Nephron (organoid): ENCODE results near the gene IBTK.

Experiments
- H3K27ac Mint-ChIP-seq, 3 experiments: 2 replicates each; pipeline ENCODE4 v1.8.0; 2020; ENCODE audit warnings: mixed read lengths in 3 of 3, mild to moderate bottlenecking in 2 of 3, moderate library complexity in 1 of 3
- H3K27me3 Mint-ChIP-seq: 2 replicates; pipeline ENCODE4 v1.8.0; 2021; ENCODE audit warnings: low read depth, mild to moderate bottlenecking, moderate library complexity, mixed read lengths
- H3K36me3 Mint-ChIP-seq: 2 replicates; pipeline ENCODE4 v1.8.0; 2020; ENCODE audit warnings: low read depth, mixed read lengths
- H3K4me1 Mint-ChIP-seq: 2 replicates; pipeline ENCODE4 v1.8.0; 2020; ENCODE audit warnings: mixed read lengths
- H3K4me3 Mint-ChIP-seq, 3 experiments: 2 replicates each; pipeline ENCODE4 v1.8.0; 2020; ENCODE audit warnings: mild to moderate bottlenecking in 3 of 3, mixed read lengths in 3 of 3, moderate library complexity in 2 of 3
- H3K9me3 Mint-ChIP-seq: 2 replicates; pipeline ENCODE4 v1.8.0; 2020; ENCODE audit warnings: mixed read lengths
- CTCF ChIP-seq, 3 experiments: fragments of 200-600 bp; sonication (generic); IDR thresholded peaks; one replicate each; pipeline ENCODE4 v1.5.0; 2021; ENCODE audit warnings: antibody characterized with exemption in 3 of 3; ENCODE audit not compliant: unreplicated experiment in 3 of 3

The IBTK gene

GRCh38 chr6:82196161-82196560 lies 51.4 kb downstream of the IBTK start:
- Mint-ChIP-seq H3K4me1 (no peaks in the 10 kb centered on the region), H3K9me3 (no peaks in the 10 kb centered on the region), H3K27me3 (no peaks in the 10 kb centered on the region), H3K4me3 (no peak overlapping the region), H3K27ac (no peak overlapping the region), H3K36me3 (peaks cover 52% of the 10 kb centered on the region)
- TF ChIP-seq CTCF (IDR thresholded peaks at IDR 0.05; ENCODE audit: unreplicated experiment in 3 of 3), result no peak

- TF ChIP-seq CTCF (IDR thresholded peaks at IDR 0.05; ENCODE audit: unreplicated experiment in 3 of 3), result no peak
- peaks cover 54% of the 10 kb centered on the region for H3K36me3 Mint-ChIP-seq
- H3K27ac Mint-ChIP-seq, result no peak overlapping the region
- H3K27me3 Mint-ChIP-seq, result no peaks in the 10 kb centered on the region
- H3K9me3 Mint-ChIP-seq, result no peaks in the 10 kb centered on the region
- no peak overlapping the region for H3K4me3 Mint-ChIP-seq
- H3K4me1 Mint-ChIP-seq, result no peaks in the 10 kb centered on the region
Measured at GRCh38 chr6:82195619-82196018, 51.9 kb downstream of the IBTK start.

DNA sequence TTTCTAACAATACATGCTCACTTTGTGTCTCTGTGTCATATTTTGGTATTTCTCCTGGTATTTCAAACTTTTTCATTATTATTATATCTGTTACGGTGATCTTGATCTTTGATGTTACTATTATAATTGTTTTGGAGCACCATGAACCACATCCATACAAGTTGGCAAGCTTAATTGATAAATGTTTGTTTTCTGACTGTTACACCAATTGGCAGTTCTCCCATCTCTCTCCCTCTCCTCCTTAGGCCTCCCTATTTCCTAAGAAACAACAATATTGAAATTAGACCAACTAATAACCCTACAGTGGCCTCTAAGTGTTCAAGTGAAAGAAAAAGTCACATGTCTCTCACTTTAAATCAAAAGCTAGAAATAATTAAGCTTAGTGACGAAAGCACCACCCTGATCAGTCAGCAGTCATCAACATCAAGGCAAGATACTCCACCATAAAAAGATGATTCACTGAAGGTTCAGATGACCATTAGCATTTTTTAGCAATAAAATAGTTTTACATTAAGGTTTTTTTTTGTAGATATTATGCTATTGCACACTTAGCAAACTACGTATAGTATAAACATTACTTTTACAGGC lies 61.5 kb downstream of the IBTK start:
- no peak overlapping the region for H3K27ac Mint-ChIP-seq
- H3K9me3 Mint-ChIP-seq, result no peaks in the 10 kb centered on the region
- no peak overlapping the region for H3K4me3 Mint-ChIP-seq
- no peaks in the 10 kb centered on the region for H3K27me3 Mint-ChIP-seq
- TF ChIP-seq CTCF (IDR thresholded peaks at IDR 0.05; ENCODE audit: unreplicated experiment in 3 of 3), result no peak
- peaks cover 66% of the 10 kb centered on the region for H3K36me3 Mint-ChIP-seq
- no peaks in the 10 kb centered on the region for H3K4me1 Mint-ChIP-seq

- Mint-ChIP-seq H3K27me3 (no peaks in the 10 kb centered on the region), H3K4me1 (peaks cover 1% of the 10 kb centered on the region), H3K4me3 (no peak overlapping the region), H3K36me3 (peaks cover 59% of the 10 kb centered on the region), H3K9me3 (no peaks in the 10 kb centered on the region), H3K27ac (no peak overlapping the region)
- TF ChIP-seq CTCF (IDR thresholded peaks at IDR 0.05; ENCODE audit: unreplicated experiment in 3 of 3), result no peak
Measured at GRCh38 chr6:82183642-82184282, 63.8 kb downstream of the IBTK start.

- no peak for TF ChIP-seq CTCF (IDR thresholded peaks at IDR 0.05; ENCODE audit: unreplicated experiment in 3 of 3)
- Mint-ChIP-seq H3K9me3 (no peaks in the 10 kb centered on the region), H3K4me3 (no peak overlapping the region), H3K4me1 (peaks cover 5% of the 10 kb centered on the region), H3K27ac (no peak overlapping the region), H3K27me3 (no peaks in the 10 kb centered on the region), H3K36me3 (peaks cover 54% of the 10 kb centered on the region)
Measured at GRCh38 chr6:82182756-82183155, 64.8 kb downstream of the IBTK start.

GRCh38 chr6:82179415-82179814 lies 68.1 kb downstream of the IBTK start:
- H3K4me3 Mint-ChIP-seq, result no peak overlapping the region
- TF ChIP-seq CTCF (IDR thresholded peaks at IDR 0.05; ENCODE audit: unreplicated experiment in 3 of 3), result no peak
- H3K9me3 Mint-ChIP-seq, result no peaks in the 10 kb centered on the region
- H3K4me1 Mint-ChIP-seq, result peaks cover 10% of the 10 kb centered on the region
- no peaks in the 10 kb centered on the region for H3K27me3 Mint-ChIP-seq
- peaks cover 51% of the 10 kb centered on the region for H3K36me3 Mint-ChIP-seq
- no peak overlapping the region for H3K27ac Mint-ChIP-seq
